ENCODE data around the gene SYPL1.

Gene SYPL1

GRCh38 chr7:106064771-106065574 lies 47.1 kb downstream of the SYPL1 start:
- DNase-seq, result peak; percentile 71 to 74

DNA sequence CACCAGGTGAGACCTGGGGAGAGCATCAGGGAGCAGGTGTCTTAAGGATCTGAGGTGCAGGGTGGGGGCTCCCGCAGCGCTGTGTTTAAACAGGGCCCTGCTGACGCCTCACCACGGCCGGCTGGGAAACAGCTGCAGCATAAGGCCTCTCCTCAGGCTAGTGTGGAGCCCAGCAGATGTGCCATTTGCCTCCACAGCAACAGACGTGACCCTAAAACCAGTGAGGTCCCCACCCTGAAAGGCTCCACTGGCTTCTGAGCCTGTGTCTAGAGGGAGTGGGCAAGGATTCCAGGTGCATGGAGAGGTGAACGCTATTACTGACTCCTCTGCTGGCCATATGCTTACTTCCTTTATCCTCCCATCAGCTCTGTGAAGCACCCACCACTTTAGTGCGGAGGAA lies 47.8 kb downstream of the SYPL1 start:
- DNase-seq, result no peak

GRCh38 chr7:106063692-106064091 lies 48.4 kb downstream of the SYPL1 start:
- no peak for DNase-seq

DNA sequence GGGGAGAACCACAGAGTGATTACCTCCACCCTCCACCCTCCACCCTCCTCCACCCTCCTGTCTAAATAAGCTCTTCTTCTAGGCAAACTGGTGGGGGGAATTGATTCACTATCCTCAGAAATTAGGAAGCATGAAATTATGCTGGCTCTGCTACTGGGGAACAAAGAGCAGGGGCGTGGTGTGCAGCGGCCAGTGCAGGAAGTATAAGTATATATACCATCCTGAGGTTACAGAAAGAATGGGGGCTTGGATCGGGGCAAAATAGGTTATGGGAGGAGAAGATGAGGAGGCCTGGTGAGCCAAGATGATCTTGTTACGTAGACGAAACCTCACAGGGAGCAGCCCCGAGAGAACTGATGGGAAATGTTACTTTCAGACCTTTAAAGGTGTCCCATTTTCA lies 49.1 kb downstream of the SYPL1 start:
- no peak for DNase-seq

DNA sequence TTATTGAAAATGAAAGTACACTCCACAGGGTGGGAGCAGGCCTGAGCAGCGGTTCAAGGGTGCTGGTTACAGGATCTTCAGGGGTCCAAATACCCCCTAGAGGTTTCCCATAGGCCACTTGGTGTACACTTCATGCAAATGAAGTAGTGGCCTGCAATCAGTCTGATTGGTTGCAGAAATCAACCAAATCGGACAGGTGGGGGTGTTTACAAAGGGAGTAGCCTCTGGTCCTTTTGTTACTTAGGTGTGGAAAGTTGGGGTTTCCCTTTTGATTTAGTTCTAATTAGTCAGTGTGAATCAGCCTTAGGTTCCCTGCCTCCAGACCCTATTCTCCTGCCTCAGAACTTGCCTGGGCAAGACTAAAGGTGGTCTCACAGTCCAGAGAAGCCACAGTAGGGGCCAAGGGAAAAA lies 49.6 kb downstream of the SYPL1 start:
- DNase-seq, result no peak

DNA sequence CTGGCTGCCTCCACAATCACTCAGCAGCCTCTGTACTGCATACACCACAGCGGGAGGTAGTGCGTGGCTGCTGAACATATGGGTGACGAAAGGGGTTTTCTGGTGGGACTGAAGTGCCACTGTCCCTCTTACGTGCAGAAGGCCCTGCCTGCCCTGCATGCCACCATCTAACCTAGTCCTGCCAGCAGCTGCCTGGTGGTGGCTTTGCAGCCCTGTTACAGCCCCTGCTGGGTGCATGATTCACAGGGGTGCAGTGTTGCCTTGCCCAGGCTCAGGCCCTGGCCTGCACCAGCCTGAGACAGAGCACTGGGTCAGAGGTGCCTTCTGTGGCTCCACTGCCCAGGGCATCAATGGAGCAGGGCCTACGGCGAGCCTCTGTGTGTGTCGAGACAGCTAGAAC lies 50.1 kb downstream of the SYPL1 start:
- no peak for DNase-seq

GRCh38 chr7:106061301-106061979 lies 50.7 kb downstream of the SYPL1 start:
- no peak for DNase-seq

- no peak for DNase-seq
Measured at GRCh38 chr7:106060394-106060920, 51.7 kb downstream of the SYPL1 start.

GRCh38 chr7:106059556-106059955 lies 52.6 kb downstream of the SYPL1 start:
- DNase-seq, result no peak

GRCh38 chr7:106058928-106059324 lies 53.2 kb downstream of the SYPL1 start:
- no peak for DNase-seq

DNA sequence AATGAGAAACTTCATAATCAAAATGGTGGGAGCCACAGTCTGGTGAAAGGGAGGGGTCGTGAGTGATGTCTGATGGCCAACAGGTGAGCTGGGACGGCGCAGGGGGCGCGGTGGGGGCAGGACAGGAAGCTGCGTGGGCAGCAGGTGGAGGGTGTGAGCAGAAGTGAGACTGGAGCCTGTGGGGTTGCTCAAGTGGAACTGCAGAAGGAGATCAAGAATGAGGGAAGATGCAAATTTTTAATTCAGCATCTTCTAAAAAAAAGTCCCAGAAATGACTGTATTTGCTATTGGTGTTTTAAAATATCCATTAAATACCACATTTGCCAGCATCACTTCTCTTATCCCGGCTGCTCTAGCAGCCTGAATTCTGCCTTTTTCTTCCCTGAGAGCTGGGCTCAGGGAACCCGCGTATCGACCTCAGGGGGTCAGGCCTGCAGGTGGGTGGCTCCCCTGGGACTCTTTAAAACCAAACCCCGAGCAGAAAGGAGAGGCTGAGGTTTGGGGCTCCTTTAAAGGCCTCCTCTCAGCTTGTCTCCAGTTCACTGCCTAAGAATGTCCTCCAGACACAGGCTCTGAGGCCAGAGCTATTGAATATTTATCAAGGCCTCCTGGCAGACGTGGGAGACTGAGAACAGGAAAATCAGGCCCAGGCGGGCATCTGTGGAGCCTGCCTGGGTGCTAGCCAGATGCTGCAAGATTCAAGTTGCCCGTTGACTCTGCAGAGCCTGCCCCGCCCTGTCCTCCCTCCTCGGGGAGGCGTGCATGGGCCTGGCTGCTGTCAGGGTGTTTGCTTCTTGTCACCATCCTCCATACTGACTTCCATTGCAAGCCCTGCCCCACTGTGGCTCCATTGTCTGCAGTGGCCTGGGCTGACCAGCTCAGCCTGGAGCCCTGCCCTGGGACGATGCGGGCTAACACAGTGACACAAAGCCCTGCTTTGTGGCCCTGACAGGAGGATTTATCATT lies 53.9 kb downstream of the SYPL1 start:
- peak; percentile 92 to 93 for DNase-seq

- no peak for DNase-seq
Measured at GRCh38 chr7:106057204-106057961, 54.7 kb downstream of the SYPL1 start.

GRCh38 chr7:106056513-106057203 lies 55.5 kb downstream of the SYPL1 start:
- DNase-seq, result peak; percentile 49 to 81

DNA sequence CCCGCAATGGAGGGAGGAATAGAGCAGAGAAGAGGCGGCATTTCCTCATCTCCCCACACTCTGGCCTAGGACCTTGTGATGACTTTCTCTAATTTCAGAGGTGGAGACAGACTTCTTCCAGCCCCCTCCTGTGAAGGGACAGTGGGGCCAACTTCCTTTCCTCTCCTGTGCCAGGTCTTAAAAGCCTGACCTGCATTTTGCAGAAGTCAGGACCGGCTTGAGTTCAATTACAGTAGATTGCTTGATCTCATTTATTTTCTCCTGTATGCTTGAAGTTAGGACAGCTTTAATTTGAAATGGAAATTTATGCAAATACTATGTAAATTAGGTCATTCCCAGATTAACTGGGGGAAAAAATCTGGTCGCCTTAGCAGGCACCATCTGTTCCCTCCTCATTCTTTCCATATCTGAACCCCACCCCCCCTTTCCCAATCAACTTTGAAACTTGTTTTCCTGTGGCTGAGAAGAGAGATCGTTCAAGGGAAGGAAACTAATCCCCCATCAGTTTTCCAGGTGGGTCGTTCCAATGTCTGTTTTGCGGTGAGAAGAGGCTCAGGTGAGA lies 57.1 kb downstream of the SYPL1 start:
- peak in 1 of 2 donors; percentile 17 for DNase-seq

- DNase-seq, result no peak
Measured at GRCh38 chr7:106054156-106054910, 57.8 kb downstream of the SYPL1 start.

DNA sequence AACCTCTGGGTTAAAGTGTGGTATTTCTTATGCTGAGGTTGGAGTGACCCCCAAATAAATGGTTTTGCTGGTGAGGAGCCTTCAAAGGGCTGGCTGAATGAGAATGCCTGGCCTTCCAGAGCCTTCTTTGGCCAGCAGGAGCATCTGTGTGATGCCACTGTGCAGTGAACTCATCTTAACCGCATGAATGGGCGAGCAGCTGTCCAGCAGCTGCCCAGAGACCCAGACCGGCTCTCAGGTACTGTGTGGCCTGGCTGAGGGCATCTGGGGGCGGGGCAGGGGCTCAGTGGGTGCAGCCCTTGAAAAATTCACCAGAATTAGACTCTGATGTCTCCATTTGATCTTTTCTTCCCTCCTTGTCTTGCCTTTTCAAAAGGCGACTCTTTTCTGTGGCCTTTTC lies 59.0 kb downstream of the SYPL1 start:
- no peak for DNase-seq

GRCh38 chr7:106052681-106053080 lies 59.4 kb downstream of the SYPL1 start:
- DNase-seq, result no peak

DNA sequence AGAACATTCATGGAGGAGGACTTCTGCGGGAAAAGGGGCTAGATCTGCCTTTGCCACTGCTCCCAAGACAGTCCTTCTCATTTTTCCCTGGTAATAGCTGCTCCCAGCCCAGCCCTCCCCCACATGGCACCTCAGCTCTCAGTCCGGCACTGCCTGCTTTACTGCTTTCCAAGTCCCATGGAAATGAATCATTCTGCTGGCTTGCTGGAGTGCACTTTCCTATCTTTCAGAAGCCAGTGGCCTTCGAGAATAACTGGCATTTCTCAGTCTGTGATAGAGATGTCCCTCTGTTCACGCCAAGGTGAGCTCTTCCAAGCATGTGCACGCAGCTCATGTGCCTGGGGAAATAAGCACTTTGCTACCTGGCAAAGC lies 61.4 kb downstream of the SYPL1 start:
- no peak for DNase-seq

DNA sequence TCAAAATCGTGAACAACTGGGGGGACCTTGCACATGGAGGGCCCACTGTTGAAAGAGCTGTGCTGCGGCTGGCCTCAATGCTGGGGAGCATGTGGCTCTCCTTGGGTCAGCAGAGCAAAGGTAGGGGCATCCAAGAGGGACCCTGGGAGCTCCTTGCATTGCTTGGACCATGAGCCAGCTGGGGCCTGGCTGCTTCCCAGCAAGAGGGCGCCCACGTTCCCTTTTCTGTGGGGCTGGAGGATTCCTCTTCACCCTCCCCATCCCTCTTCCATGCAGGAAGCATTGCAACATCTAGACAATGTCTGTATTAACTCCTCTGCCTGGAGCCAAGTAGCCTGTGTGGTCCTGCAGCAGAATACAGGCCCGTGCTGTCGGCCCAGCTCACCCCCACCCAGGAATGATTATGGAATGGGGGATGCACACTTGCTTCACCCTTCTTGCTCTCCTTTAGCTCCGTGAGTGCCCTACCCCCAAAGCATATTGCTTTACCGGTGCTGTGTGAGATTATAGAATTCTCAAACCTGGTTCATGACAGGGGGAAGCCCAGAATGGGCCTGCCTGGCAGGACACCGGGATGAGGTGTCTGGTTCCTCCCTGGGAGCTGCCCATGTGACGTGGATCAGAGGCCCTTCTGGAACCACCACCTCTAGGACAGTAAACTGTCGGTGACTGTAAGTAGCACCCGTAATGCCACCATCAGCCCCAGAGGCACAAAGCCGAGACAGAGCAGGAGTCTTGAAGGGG lies 61.9 kb downstream of the SYPL1 start:
- DNase-seq, result no peak

All from hippocampal formation (tissue), 2 donors.